ENCODE results near the gene PARVG. TPM values are rescaled to one million over a fixed set of nuclear protein-coding genes. Genes with fewer than 3 reads are reported as not detected.

Gene PARVG
- total RNA-seq, 1 experiment from 2014 or later: not detected

DNA sequence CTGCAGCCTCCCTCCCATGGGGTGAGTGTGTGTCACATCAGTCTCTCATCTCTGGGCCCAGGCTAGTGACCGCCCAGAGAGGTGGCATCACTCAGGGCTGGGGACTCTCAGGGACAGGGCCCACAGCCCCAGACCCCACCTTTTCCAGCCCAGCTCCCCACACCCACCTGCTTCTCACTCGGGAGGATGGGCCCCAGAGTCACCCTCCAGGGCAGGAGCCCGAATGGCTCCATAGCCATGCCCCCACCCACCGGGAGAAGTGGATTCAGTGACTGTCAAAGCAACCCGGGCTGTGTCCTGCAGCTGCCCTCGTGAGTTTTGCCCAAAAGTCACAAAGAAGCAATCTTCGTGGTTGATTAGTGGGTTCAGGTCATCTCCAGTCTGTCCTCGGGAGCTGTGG, 26.0 kb downstream of the PARVG start:
- no peak for DNase-seq (ENCODE audit: low spot score)
- in situ Hi-C loops (cut with HindIII; ENCODE audit: low sequenced_read_pairs): no loop called here

DNA sequence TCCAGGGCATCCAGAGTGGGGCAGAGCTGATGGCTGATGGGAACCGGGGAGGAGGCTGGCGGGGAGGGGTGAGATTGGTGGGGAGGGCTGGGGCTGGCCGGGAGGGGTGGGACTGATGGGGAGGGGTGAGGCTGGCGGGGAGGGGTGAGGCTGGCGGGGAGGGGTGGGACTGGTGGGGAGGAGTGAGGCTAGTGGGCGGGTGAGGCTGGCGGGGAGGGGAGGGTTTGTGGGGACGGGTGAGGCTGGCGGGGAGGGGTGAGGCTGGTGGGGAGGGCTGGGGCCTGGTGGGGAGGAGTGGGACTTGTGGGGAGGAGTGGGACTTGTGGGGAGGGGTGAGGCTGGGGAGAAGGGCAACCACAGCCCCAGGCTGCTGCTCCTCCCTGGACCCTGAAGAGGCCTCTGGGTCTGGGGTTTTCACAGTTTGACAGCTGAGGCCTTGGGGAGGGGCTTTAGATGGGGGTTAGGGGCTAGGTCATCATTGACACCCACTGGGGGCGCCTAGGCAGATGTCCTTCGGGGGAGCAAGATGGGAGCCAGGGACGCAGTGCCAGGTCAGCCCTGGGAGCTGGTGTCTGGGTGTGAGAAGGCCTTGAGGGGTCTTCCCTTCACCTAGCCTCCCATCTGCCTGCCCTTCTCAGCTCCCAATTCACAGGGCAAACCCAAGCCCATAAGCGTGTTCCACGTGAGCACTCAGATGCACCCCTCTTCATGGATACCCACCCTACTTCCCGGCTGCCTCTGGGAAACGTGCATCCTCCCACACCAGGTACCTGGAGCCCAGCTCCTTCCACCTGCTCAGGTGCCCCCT, 26.7 kb downstream of the PARVG start:
- in situ Hi-C loops (cut with HindIII; ENCODE audit: low sequenced_read_pairs): no loop called here
- DNase-seq (ENCODE audit: low spot score): no peak

DNA sequence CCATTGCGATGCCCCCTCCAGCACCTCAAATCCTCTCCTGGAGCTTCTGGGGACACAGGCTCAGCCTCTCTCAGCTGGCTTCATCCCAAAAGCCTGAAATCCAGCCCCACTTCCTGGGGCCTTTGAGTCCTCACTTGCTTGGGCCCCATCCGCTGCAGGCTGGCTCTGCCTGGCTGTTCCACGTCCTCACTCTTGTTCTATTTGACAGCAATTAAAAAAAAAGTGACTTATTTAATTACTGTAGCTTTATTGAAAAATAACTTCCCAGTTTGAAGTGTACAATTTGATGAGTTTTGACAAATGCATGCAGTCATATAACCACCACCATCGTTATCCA, 27.2 kb downstream of the PARVG start:
- no peak for DNase-seq (ENCODE audit: low spot score)
- in situ Hi-C loops (cut with HindIII; ENCODE audit: low sequenced_read_pairs): no loop called here

DNA sequence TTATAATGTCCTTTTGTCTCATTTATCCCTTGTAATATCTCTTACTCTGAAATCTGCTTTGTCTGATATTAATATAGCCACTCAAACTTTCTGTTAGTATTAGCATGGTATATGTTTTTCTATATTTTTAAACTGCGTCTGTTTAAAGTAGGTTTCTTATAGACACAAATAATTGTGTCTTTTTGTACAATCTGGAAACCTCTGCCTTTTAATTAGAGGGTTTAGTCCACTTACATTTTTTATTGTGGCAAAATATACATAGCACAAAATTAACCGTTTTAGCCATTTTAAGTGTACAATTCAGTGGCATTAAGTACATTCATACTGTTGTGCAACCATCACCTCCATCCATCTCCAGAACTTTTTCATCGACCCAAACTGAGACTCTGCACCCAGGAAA, 28.6 kb downstream of the PARVG start:
- no peak for DNase-seq (ENCODE audit: low spot score)
- in situ Hi-C loops (cut with HindIII; ENCODE audit: low sequenced_read_pairs): no loop called here

DNA sequence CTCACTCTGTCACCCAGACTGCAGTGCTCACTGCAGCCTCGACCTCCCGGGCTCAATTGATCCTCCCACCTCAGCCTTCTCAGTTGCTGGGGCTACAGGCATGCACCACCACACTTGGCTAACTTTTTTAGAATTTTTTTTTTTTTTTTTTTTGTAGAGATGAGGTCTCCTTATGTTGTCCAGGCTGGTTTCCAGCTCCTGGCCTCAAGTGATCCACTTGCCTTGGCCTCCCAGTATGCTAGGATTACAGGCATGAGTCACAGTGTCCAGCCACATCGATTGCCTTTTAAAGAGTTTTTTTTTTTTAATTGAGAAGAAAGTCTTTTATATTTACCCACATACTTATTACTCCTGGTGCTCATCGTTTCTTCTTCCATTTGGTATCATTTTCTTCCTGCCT, 30.0 kb downstream of the PARVG start:
- no peak for DNase-seq (ENCODE audit: low spot score)
- in situ Hi-C loops (cut with HindIII; ENCODE audit: low sequenced_read_pairs): no loop called here

DNA sequence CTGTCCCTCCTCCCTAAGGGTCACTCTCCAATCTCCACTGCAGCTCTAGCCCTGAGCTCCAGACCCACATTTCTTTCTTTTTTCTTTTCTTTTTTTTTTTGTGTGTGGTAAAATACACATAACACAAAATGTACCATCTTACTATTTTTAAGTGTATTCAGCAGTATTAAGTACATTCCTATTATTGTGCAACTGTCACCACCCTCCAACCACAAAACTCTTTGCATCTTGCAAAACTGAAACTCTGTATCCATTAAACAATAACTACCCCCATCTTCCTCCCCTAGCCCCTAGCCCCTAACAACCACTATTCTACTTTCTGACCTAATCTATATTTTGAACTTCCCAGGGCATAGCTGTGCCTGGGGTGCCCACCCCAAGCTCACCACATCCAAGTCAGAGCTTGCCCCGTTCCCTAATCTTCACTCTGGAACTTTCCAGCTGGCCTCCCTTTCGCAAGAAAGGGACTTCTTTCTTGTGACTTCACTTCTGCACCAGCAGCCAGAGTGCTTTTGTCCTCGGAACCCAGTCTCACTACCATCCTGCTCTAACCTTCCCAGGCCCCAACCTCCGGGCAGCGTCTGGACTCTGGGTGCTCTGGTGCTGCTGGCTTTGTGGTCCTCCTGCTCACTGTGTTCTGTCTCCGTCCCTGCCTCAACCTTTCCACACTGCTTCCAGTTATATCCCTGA, 30.7 kb downstream of the PARVG start:
- no peak for DNase-seq (ENCODE audit: low spot score)
- in situ Hi-C loops (cut with HindIII; ENCODE audit: low sequenced_read_pairs): no loop called here

DNA sequence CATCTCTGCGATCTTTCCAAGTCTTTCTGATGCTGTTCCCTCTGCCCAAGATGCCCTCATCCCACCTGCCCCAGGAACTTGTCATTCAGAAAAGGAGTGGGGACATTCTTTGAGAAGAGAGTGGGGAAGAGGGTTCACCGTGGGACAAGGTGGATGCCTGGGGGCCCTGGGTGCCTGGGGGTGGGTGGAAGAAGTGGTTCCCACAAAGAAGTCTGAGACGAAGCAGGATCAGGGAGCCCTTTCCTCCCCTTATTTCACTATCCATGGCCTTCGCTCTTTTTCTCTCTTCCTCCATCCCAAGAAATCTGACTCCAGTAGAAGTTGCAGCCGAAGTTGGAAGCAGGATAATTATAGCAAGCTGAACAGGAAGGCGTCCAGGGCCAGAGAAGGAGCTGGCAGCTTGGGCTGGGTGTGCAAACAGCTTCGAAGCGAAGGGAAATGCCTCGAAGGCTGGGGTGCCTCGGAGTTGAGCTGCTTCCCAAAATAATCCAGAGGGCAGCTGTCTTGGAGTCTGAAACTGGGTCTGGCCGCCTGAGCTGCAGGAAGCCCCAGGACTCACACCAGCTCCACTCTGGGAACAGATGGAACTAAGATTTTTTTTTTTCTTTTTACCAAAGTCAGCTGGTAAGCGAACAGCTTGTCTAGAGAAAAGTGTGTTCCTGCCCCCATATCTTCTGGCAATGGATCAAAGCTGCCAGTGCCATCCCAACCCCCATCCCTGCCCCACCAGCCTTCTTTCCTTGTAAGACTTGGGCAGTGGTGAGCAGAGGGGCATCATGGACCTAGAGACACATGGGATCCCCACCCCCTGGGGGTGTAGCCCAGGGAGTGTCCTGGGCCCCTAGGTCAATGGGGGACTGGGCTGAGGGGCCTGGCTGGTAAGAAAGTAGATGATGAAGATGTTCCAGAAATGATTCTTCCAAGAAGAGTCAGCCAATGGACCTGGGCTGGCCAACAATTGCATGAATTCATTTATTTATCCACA, 31.5 kb downstream of the PARVG start:
- in situ Hi-C loops (cut with HindIII; ENCODE audit: low sequenced_read_pairs): no loop called here
- DNase-seq (ENCODE audit: low spot score): peak; percentile 31

DNA sequence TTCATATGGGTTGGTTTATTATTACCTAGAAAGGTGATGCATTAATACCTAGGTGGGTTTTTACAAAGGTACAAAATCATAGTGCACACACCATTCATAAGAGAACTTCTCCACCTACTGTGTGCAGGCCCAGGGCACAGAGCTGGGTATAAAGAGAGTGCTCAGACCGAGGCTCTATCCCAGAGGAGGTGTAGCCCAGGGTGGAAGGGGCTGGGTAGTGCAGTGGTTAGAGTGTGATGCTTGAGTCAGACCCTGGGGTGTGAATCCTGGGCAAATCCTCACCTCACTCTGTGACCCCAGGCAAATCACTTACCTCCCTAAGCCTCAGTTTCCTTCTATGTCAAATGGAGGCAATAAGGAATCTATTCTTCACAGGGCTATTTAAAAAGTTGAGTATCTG, 32.2 kb downstream of the PARVG start:
- in situ Hi-C loops (cut with HindIII; ENCODE audit: low sequenced_read_pairs): no loop called here
- no peak for DNase-seq (ENCODE audit: low spot score)

DNA sequence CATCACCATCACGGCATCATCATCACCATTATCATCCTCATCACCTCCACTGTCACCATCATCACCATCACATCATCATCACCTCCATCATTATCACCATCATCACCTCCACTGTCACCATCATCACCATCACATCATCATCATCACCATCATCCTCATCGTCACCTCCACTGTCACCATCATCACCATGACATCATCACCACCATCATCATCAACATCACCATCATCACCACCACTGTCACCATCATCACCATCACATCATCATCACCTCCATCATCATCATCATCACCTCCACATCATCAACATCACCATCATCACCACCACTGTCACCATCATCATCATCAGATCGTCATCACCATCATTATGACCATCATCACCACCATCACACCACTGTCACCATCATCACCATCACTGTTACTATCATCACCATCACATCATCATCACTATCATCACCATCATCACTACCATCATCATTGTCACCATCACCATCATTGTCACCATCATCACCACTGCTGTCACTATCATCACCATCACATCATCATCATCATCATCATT, 32.8 kb downstream of the PARVG start:
- in situ Hi-C loops (cut with HindIII; ENCODE audit: low sequenced_read_pairs): no loop called here
- no peak for DNase-seq (ENCODE audit: low spot score)

DNA sequence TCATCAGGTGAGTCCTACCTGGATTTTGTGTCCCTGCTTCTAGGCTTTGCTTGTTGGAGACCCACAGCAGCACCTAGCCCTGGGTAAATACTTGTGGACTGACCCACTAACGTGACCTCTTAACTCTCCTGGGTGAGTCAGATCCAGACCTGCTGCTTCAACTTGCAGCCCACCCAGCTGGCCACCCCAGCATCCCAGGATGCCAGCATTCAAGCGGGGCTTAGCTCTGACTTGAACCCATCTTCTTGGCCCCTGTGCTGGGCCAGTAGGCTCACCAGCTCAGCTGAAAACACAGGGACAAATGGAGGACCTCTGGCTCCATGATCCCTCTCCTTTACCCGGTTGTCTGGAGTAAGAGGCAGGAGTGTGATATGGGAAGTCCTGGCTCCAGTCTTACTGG, 33.5 kb downstream of the PARVG start:
- in situ Hi-C loops (cut with HindIII; ENCODE audit: low sequenced_read_pairs): no loop called here
- no peak for DNase-seq (ENCODE audit: low spot score)

DNA sequence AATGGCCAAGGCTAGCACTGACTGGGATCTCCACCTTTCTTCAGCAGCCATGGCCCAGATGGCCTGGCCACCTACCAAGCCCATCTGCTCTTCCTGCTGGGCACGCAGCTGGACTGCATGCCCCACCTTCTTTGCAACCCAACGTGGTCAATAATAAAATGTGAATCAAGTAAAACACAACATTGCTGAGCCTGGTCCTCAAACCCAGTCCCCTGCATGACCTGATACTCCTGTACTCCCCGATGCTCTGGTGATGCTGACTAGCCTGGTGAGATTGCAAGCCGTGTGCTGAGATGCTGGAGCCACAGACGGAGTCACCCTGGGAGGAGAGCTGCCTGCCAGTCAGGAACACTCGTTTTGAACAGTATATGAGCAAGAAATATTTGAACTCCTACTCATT, 34.0 kb downstream of the PARVG start:
- in situ Hi-C loops (cut with HindIII; ENCODE audit: low sequenced_read_pairs): no loop called here
- no peak for DNase-seq (ENCODE audit: low spot score)

DNA sequence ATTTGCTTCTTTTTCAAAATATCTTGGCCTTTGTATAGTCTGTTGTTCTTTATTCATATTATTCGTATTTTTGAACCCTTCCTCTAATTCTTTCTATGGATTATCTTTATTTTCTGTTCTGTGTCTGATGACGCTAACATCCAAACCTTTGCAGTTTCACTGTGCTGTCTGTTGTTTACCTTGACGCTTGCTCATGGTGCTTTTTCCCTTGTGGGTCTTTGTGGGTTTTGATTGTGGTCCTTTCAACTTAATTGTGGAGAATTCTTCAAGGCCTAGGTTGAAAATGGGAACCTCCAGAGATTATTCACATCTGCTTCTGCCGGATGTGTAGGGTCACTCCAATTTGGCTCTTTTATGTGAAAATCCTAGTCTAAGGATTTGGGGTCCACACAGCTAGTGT, 34.6 kb downstream of the PARVG start:
- DNase-seq (ENCODE audit: low spot score): no peak
- in situ Hi-C loops (cut with HindIII; ENCODE audit: low sequenced_read_pairs): no loop called here

DNA sequence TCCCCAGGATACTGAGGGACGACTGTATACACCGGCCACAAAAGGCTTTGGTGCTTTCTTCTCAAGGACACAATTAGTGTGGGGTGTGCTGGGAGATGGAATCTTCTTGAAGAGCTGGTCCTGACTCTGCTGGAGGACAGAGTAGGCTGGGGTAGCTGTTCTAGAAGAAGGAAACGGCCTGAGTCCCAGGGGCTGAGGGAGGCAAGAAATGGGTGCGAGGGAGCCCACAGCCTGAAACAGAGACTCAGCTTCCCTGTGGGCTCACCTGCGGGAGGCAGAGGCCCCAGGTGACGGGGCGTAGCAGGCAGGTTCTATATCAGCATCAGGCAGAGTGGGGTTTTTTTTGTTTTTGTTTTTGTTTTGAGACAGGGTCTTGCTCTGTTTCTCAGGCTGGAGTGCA, 36.6 kb downstream of the PARVG start:
- DNase-seq (ENCODE audit: low spot score): no peak

DNA sequence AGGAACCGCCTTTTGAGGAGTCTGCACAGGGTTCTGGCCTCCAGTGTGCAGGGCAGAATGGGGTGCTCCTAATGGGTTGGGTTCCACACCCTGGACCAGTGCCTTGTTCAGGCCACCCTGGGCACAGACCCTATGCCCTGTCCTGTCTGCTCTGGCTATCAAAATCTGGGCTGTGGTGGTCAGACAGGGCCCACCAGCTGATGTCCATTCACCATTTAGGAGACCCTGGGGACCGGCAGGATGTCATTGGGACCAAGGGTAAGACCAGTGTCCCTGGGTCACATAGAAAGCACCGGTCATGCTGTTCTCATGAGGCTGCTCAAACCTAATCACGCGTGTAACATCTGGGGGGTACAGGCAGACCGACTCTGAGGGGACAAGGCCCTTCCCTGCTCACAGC, 37.3 kb downstream of the PARVG start:
- DNase-seq (ENCODE audit: low spot score): no peak
- in situ Hi-C loops (cut with HindIII; ENCODE audit: low sequenced_read_pairs): no loop called here

More for the DNA sequence above, 36.6 kb downstream of the PARVG start:
- in situ Hi-C loops (cut with HindIII; ENCODE audit: low sequenced_read_pairs): no loop called here

DNA sequence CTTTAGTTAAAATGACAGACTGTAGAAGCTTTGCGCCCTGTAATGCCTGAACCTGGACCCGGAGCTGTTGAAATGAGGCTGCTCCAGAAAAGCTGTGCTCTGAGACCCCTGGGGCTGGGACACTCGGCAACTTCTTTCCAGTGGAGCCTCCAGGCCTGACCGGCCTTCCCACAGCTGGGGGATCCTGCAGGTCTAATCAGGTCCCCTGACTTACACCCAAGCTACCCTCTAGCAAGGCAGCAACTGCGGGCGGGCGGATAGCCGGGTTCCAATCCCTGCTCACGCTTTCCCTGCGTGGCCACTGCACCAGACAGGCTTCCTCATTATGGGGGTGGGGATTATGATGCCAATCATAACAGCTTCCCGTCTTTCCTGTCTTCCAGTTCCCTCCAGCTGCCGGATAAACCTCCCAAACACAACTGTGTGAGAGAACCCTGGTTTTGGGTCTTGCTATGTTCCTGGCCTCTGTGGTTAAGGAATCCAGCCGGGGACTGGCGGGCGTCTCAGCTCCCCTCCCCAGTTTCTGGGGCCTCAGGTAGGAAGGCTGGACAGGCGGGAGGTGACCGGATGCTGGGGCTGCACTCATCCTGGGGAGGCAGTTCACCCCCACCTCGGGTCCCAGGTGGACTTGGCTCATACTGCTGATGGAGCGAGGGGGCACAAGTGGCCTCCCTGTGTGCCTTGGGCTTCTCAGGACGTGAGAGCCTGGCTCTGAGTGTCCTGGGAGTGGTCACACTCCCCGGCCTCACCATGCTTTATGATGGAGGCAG, 38.6 kb downstream of the PARVG start:
- no peak for DNase-seq (ENCODE audit: low spot score)
- in situ Hi-C loops (cut with HindIII; ENCODE audit: low sequenced_read_pairs): no loop called here

DNA sequence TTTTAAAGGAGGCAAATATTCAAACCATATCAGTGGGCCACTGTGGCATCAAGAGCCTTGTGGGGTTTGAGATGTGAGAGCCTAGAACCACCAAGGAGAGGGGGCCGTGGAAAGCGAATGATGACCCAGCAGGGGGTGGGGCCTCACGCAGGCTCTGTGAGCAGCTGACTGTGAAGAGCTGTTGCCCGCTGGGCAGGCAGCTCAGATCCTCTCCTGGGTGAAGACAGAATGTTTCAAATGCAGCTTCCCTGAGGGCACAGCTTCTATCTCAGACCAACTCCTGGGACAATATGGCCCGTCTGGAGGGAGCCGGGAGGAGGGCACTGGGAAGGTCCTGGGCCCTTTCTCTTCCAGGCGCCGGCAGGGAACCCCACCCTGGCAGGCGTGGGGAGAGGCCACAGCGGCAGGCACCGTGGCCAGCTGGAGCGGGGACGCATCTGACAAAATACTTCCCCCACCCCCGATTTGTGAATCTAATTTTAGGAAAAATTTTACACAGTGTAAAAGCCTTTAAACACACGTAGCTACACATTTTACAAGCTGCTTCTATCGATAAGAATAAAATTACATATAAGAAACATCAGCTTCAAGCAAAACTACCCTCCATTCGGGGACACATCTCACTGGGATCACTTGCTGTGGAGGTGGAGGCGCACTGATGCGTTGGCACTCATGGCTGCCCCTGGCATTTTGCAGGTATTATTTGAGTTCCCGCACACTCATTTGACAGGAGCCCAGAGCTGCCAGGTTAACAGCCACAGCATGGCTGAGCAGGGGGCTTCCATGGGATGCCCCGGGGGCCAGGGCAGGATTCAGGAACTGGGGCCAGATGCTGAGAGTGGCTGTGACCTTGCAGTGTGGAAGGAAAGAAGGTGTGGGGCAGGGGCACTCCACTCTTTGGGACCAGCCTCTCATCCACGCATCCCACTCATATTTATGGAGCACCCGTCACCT, 40.3 kb downstream of the PARVG start:
- in situ Hi-C loops (cut with HindIII; ENCODE audit: low sequenced_read_pairs): no loop called here
- DNase-seq (ENCODE audit: low spot score): no peak

DNA sequence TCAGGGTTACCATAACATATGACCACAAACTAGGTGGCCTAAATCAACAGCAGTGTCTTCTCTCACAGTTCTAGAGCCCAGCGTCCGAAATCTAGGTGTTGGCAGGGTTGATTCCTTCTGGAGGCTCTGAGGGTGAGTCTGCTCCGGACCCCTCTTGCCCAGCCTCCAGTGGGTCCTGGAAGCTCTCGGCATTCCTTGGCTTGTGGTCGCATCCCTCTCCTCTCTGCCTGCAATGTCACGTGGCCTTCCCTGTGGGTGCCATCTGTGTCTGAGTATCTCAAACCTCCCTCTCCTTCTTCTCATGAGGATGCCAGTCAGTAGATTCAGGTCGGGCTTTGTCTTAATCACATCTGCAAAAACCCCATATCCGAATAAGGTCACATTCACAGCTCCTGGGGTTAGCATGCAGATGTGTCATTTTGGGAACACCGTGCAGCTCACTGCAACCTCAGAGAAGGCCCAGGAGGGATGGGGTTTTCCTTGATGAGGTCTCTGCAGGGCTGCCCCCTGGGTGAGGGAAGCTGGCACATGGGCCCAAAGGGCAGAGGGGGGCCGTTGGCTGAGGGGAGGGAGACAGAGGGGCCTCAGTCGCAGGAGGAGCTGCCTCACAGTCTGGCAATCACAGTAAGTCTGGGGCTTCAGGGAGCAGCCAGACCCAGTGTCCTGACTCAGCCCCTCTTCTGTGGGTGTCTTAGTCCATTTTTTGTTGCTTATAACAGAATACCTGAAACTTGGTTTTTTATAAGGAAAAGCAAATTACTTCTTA, 41.2 kb downstream of the PARVG start:
- in situ Hi-C loops (cut with HindIII; ENCODE audit: low sequenced_read_pairs): no loop called here
- DNase-seq (ENCODE audit: low spot score): no peak
